Measurements from ENCODE around the gene ZBED4.

- no peak for TF ChIP-seq CTCF (conservative IDR thresholded peaks at IDR 0.05 in 1 of 2, IDR thresholded peaks at IDR 0.05 in 1 of 2; ENCODE audit: low read depth in 1 of 2, low read length in 2 of 2)
- no peak for TF ChIP-seq EZH2 (IDR thresholded peaks at IDR 0.05; ENCODE audit: low read length, missing control alignments)
These were observed 20.2 kb upstream of the ZBED4 start for GRCh38 chr22:49833340-49834007.

Data from fibroblast of lung (primary cell).